Choroid plexus epithelial cell (primary cell): ENCODE data around the gene IL17RB.

Source experiments
- DNase-seq: peaks from one replicate; pipeline ENCODE4 v3.0.0-alpha.2; 2010; ENCODE audit warnings: low read depth
- H3K4me3 ChIP-seq: 2 replicates; pipeline ENCODE4 v1.5.1; 2011; ENCODE audit warnings: low read depth, mild to moderate bottlenecking, control low read depth, low read length, moderate library complexity
- CTCF ChIP-seq: conservative IDR thresholded peaks from 2 replicates; pipeline ENCODE4 v1.5.1; 2011; ENCODE audit warnings: low read depth, mild to moderate bottlenecking, control low read depth, inconsistent platforms, low read length, moderate library complexity

The IL17RB gene

DNA sequence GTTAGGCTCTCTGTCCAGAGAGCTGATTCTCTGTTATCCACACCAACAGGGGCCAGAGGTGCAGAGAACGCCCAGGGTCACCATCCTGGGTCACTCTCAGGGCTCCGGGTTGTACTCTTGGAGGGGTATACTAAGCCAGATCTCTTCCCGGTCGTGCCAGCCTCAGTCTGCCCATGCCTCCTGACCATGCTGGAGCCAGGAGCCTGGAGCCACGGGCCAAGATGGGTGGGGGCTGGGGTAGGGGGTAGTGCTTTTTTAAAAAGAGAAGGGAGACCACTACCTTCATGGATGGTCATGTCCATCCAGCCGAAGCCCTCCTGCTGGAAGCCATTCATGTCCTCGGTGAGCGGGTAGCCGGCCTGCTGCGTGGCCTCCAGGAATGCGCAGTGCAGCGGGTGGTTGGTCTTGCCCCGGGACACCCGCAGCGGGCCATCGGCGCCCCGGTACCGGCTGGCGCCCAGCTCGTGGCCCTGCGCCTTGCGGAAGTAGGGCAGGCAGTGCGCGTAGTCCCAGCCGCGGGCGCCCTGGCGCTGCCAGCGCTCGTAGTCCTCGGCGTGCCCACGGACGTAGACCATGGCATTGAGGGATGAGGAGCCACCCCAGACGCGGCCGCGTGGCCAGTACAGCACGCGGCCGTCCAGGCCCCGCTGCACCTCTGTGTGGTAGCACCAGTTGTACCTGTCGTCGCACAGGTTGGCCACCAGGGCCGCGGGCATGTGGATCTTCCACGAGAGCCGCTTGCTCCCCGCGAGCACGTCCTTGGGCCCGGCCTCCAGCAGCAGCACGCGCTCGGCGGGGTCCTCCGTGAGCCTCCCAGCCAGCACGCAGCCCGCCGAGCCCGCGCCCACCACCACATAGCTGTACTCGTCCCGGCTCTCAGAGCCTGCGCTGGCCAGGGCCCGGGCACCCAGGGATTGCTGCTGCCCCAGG, 23.1 kb upstream of the IL17RB start:
- TF ChIP-seq CTCF = no peak
- DNase-seq = no peak

GRCh38 chr3:53823956-53824657, 22.3 kb upstream of the IL17RB start:
- no peak for TF ChIP-seq CTCF
- DNase-seq = no peak
- H3K4me3 ChIP-seq = no peak overlapping the region

More for the DNA sequence above, 23.1 kb upstream of the IL17RB start:
- no peak overlapping the region for H3K4me3 ChIP-seq

DNA sequence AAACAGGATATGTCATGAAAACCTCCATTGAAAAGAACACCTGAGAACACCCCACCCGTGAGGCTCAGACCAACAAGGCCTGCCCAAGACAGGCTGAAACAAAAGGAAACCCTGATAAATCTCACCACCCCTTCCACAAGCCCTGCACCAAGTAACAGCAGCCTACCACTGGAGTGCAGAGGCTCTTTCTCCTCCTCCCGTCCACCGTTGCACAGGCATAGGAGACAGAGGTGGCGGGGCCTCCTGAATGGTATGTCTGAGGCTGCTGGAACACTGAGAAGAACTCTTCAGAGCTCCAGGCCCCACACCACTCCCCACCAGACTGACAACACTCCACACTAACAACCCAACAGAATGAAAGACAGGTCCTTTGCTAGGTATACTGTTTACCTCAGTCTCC, 21.6 kb upstream of the IL17RB start:
- no peak for DNase-seq
- H3K4me3 ChIP-seq = no peak overlapping the region
- TF ChIP-seq CTCF = no peak

- no peak for DNase-seq
- TF ChIP-seq CTCF = no peak
- H3K4me3 ChIP-seq = no peak overlapping the region
Observed at GRCh38 chr3:53826048-53826447, 20.3 kb upstream of the IL17RB start.

DNA sequence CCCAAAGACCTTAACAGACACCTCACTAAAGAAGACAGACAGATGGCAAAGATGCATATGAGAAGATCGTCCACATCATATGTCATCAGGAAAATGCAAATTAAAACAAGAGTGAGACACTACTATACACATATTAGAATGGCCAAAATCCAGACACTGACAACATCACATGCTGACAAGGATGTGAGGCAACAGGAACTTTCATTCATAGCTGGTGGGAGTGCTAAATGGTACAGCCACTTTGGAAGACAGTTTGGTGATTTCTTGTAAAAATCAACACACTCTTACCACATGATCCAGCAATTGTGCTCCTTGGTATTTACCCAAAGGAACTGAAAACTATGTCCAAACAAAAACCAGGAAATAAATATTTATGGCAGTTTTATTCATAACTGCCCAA, 17.8 kb upstream of the IL17RB start:
- TF ChIP-seq CTCF = no peak

DNA sequence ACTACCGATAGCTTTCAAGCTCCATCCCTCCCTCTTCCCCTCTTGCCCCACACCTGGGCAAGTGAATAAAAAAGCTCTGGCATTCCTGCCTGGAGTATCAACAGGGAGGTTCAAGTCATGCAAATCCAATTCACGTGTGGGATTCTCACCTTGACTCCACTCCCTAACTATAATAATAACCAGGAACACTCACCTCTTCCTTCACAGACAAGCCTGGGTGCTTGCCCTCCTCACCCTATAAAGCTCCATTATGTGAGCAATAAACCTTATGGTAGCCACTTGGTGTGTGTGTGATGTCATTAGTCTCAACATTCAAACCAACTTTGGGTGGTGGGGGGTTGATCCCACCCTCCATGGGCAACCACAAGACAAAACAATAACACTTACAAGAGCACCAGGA, 16.8 kb upstream of the IL17RB start:
- TF ChIP-seq CTCF = no peak
- DNase-seq = no peak
- no peak overlapping the region for H3K4me3 ChIP-seq

More for the DNA sequence above, 17.8 kb upstream of the IL17RB start:
- no peak overlapping the region for H3K4me3 ChIP-seq
- DNase-seq = no peak
